OCI-M2 (cell line): ENCODE results near the gene EEPD1.
"Not testable (repeated sequence)": the region's sequence is repeated elsewhere in the genome, so short reads cannot be mapped to it uniquely, and the experiment has no call there.

ENCODE experiments used
- DNase-seq: peaks from one replicate; lab custom pipeline; 2025; ENCODE audit not compliant: unreplicated experiment; lab: John Stamatoyannopoulos, UW

The EEPD1 gene

DNA sequence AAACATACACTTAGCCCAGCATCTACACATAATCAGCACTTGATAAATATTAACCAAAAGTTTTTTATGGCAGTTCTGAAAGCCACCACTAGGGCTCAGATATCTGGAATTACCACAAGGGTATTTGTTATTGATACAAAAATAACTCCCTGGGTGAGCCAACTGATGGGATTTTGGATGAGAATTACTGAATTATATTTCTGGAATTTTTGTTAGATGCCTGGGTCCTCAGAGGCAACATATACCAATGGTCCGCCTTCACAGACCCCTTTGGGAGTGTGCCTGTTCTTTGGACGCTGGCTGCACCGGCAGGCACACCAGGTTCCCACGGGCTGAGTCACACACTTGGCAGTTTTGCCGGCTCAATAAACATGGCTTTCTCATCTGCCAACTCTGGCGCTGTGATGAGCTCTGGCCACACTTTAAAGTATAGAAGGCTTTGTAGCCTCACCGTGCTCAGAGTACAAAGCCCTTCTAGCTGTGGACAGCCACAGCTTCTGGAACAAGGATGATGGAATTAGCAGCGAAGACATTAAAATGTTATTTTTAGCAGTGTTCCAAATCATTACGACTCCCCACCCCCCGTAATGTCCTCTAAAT is 24.5 kb upstream of the EEPD1 start:
- no peak for DNase-seq

DNA sequence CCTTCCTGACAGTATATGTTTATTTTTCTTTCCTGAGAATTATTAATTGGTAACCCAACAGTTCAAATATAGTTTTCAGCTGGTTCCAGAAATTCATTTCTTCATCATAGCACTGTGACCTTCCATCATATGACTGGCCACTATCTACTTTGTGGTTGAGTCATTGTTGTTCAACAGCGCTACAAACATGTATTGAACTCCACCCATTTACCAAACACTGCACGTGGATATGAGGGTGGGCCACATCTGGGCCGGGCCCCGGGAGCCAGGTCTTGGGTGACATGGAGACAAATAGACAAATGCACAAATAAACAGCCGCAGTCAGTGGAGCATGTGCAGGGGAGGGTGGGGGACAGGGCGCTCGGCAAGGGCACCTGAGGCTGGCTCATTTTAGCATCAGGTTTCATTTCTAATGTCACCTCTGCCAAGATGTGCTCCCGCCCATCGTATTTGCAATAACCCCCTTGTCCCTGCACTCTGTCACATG is 24.0 kb upstream of the EEPD1 start:
- no peak for DNase-seq

DNA sequence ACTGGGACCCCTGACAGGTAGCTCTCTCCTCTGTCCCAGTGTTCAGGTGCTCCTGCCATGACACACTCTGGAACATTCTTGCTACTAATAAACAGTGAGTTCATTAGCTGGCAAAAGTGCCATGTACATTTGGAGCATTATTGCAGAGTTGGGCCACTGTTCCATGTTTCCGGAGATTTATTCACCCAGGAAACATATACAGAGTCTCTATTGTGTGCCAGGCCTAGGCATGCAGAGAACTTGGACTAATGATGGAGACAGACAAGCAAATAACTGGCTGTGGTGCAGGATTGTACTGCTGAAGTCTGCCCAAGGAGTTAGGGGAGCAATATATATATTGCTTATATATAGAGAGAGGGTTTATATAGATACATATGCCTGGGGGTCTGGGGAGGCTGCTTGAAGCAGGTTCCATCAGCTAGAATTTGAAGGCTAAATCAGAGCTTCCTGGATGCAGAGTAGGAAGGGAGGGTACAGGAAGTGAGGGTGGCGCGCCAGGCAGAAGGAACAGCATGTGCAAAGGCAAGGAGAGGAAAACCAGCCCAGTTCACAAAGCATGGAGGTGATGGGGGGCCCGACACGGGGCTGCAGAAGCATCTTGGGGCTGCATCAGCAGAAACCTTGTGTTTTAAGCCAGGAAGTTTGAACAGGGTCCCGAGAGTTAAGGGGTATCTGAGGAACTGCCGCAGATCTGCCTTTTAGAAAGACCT is 22.7 kb upstream of the EEPD1 start:
- no peak for DNase-seq

DNA sequence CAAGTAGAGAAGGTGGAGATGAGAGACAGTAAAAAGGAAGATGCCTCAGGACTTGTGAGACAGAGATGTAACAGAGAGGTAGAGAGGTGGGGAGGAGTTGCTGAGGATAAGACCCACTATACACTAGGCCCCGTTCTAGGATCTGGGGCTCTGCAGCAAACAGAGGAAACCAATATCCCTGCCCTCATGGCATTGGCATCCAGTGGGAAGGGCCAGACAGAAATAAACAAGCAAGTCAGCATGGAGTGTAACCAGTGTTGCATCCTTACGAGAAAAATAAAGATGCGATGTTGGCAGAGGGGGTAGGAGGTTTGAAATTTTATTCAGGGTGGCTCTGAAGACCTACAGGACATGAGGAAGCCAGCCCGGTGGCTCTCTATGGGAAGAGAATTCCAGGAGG is 22.0 kb upstream of the EEPD1 start:
- DNase-seq = no peak

DNA sequence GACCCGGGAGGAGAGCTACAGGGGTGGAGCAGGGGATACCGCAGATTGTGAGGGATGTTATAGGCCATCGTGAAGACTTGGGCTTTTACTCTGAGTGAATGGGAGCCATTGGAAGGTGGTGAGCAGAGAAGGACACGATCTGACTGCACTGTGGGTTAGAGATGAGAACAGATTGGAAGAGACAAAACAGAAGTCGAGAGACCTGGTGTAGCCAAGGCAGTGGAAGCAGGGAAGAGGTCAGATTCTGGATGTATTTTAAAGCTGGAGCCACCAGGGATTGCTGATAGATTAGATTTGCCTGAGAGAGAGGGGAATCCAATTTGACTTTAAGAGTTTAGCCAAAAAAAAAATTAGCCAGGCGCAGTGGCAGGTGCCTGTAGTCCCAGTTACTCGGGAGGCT is 21.6 kb upstream of the EEPD1 start:
- no peak for DNase-seq

DNA sequence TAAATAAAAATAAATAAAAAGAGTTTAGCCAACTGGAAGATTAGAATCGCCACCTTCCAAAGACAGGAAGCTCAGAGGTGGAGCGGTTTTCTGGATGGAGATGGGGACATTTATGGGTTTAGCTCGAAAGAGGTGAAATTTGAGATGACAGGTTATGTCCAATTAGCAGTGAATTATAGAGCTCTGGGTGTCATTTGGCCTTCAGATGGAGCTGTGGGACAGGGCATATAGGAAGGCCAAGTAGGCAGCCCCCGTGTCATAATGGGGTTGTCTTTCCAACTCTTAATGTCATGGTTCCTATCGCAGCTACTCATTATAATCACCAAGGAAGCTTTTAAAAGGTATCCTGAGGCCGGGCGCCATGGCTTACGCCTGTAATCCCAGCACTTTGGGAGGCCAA is 21.0 kb upstream of the EEPD1 start:
- no peak for DNase-seq

DNA sequence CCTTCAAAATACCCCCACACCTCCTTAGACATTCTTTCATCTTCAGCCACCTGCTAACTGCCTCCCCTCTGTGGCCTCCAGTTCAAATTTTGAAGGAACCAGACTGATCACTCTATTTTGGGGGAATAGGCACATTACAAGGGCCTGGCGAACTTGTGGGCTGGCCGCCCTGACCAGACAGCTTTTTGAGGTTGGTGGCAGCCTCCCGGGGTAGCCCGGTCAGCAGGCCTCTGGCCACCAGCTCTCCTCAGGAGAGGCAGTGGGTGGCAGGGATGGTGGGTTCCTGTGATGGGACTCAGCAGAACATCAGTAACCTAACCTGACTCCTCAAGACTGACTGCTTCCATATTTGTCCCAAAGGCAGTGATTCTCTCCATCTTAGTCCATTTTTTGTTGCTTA is 17.4 kb upstream of the EEPD1 start:
- DNase-seq = no peak

DNA sequence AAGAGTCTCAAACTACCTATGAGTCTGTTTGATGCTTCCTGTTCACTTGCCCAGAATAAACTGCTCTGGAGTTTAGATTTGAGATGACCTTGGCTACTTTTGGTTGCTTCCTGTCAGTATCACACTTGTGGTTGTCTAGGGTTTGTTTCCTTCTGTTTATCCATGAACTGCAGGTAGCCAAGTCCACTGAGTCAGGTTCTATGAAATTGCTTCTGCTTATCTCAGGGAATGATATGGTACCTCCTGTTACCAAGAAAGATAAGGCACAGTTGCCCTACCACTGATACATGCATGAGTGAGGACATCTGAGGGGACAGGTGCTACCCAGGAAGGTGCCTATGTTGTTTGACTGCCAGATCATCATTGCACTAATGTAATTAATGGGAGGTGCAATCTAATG is 15.8 kb upstream of the EEPD1 start:
- DNase-seq = no peak

DNA sequence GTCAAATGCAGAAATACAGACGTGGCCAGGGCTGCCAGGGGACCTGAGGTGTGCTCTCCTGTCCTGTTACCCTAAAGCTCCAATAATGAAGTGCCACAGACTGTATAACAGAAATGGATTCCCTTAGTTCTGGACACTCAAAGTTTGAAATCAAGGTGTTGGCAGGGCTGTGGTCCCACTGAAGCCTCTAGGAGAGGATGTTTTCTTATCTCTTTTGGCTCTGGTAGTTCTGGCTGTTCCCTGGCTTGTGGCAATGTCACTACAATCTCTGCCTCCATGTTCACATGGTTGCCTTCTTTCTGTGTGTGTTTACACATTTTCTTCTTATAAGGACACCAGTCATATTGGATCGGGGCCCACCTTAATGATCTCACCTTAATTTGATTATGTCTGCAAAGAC is 15.3 kb upstream of the EEPD1 start:
- no peak for DNase-seq

DNA sequence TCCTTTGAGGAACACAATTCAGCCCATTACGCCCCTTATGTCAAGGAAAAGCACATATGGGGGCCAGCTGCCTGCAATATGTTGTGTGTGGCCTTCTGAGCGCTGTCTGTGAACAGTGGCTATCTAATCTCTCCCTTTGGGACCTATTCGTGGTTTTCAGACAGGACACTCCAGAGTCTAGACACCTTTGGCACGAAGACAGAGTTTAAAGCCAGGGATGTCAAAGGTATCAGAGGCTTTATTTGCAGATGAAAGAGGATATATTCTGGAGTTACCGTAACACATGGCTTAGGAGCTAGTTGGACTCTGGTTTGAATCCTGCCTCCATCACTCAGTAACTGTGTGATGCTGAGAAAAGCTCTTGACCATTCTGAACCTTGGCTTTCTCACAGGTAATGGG is 14.8 kb upstream of the EEPD1 start:
- no peak for DNase-seq

DNA sequence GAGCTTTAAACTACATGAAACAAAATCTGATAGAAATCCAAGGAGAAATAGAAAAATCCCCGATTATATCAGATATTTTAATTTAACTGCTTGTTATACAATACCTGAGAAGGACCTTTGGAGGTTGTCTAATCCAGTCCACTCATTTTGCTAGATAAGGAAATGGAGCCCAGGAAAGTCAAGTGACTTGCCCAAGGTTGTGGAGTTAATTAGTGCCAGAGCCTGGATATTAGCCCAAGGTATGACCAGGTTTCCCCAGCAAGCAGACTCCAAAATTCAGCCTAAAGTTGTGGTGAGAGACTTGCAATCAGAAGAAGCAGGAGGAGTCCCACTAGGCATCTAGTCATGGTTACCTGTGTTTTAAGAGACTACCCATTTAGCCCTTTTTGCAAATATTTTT is 11.7 kb upstream of the EEPD1 start:
- no peak for DNase-seq

DNA sequence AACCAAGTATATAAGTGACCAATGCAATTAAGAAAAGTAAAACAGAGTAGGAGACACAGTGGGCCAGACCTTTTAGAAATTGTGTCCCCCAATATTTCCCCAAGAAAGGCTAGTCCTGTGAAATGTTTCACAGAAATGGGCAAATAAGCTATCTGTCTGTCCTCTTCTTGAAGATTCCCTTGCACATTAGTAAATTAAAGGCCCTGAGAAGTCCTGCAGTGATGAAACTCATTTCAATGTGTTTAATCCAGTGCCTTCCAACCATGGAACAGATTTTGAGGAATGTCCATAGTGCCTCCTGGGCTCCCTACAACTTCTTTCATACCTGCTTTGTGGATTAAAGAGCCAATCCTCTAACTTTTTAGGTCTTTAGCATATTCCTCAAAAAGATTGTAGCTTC is 11.2 kb upstream of the EEPD1 start:
- DNase-seq = no peak

DNA sequence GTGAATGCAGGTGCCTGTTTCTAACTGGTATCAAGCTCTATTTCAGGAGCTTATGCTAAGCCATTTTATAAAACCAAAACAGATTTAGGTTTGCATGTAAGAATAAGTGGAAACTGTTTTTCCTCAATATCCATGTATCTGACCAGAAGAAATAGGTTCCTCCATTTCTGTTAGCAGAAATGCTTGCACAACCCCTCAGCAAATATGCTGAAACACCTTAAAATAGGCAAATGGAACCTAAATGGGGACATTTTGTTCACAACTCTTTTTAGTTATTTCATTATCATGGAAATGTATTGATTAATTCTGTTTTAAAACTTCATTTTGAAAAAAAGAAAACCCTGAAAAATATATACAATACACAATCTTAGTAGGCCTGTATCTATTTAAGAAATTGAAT is 8.9 kb upstream of the EEPD1 start:
- DNase-seq = no peak

DNA sequence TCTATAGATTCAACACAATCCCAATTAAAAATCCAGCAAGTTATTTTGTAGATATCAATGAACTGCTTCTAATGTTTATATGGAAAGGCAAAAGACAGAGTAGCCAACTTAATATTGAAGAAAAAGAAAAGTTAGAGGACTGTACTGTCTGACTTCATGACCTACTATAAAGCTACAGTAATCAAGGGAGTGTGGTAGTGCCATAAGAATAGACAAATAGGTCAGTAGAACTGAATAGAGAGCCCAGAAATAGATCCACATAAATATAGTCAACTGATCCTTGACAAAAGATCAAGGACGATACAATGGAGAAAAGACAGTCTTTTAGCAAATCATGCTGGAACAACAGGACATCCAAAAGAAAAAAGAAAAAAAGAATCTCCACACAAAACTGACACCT is 7.4 kb upstream of the EEPD1 start:
- DNase-seq = no peak

DNA sequence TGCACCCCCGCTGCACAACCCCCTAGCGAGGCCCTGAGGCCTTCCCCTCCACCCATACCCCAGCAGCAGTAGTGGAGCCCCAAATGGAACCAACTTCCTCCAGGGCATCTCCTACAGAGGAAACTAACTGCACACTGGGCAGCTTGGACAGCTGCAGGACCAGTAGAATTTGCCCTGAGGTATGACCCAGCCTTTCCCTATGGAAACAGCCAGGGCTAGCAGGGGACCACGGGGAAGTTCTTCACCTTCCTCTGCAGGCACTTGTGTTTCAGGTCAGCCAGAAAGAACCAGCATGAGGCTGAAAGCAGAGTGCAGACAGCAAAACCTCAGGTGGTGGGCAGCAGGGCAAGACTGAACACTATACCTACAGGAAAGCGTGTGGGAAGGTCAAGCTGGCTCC is 5.7 kb upstream of the EEPD1 start:
- no peak for DNase-seq

DNA sequence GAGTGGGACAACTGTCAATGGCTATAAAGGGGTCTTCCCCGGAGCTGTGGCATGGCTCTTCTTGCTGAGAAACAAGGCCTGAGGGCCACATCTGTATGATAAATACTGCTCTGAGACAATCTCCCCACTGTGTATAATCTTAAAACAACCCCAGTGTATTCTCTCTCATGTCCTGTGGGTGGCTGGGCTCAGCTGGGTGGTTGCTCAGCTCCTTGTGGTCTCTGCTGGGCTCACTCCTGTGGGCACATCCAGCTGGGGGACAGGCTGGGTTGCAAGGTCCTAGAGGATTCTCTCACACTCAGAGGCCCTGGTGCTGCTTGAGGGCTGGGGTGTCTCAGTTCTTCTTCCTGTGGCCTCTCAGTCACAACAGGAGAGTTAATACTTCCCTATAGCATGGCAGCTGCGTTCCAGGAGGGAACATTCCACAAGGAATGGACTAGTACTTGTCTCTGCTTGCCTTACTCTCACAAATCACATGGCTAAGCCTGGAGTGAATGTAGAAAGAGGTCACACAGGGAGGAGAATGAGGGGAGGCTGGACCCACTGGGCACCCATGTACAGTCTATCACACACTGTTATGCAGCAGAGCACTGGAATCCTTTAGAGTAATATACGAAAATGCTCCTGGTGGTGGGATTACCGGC is 4.5 kb upstream of the EEPD1 start:
- DNase-seq = no peak

DNA sequence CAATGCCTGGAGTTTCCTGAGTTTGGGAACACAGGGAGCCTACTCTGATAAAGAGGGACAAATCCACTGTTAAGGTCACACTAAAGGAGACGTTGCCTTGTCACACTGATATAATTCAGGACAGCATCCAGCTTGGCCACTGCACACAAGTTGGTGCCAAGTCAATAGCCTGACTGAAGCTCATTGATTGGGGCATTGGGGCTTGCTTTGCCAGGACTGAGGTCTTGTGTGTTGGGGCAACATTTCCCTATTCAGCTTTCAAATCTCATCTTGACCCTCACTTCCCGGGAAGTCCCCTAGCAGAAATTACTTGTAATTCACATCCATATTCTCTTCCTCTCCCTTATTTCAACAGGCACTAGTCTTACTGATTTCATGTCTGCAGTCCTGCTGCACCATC is 3.8 kb upstream of the EEPD1 start:
- not testable (repeated sequence) for DNase-seq

DNA sequence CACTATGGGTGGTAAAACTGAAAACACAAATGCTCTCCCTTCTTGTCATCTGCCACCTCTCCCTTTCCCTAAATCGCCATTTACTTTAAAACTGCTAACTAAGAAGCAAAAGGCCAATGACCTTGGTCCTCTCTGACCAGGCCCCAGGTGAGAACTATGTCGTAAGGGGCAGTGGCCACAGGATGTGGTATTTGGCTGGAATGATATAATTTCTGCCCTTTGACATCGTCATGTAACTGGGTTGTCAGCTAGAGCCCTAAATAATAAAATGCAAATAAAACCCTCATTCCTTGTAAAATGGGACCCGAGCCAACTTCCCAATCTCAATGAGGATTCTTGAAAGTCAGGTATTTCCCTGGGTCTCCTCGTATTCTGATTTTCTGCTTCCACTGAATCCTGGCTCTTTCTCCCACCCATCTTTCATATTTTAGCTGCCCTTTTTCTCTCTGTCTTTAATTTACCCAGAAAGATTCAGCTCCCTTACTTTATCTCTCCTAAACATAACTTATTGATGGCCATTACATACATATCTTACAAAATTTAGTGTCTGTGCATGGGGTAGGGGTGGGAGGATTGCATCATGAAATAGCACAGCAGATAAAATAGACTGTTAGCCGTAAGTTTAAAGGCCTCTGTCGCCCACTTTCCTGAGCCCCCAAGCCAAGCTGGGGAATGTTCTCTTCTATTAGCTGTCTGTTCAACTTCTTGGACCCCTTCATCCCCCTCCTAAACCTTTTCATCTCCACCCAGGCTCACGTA is 3.2 kb upstream of the EEPD1 start:
- DNase-seq = no peak

DNA sequence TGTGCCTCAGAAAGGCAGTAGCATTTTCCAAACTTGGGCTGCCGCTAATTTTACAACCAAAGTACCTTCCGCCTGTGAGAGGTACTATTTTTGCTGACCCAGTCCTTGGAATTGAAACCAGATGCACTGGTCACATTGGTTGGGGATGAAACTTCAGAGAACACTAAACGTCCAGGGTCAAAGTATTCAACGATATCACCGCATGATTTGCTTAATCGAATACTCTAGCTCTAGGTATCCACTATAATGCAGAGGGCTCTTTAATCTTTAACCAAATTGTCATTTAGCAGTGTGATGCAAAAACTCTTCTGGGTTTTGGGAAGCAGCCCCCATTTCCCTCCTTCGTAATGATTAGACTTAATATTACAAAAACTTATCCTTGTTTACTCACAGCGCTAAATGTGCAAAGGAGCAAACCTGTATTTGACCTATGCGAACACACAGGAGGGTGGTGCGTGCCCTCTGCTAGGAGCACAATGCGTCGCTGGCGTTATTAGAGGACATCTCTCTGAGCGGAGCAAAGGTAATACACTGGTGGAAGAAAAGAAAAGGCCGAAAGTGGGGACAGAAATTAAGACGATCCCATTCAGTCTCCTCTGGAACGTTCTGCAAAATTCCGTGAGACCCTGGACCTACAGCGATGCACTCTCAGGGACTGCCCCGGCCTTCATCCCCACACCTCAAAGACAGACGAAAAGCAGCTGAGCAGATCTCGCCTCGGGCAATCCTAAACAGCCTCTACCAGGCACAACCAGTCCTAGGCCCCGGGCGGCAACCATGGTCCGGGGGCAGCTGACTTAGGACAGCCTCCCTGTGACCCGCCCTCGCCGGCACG is 916 bp upstream of the EEPD1 start:
- DNase-seq = no peak

DNA sequence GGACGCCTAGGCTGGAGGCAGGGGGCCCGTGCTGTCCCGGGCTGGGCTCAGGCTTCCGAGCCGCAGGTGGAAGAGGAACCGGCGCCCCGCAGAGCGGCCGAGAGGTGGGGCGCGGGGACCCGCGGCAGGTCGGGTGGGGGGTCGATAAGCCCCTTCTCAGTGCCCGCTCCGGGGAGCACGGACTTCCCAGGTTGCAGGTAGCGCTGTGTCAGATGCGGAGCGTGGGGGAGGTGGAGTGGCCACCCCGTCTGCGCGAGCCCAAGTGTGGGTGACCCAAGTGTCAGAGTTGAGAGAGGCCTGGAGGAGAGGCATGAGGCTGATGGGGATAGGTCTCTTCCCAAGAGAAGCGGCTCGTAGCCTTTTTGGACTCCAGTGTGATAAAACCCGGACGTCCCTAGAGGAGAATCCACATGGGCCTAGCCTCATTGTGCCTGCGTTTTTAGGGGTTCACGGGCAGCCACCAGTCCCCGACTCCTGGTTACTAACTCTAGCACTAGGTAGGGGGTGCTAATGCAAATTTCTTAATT is 580 bp downstream of the EEPD1 start:
- DNase-seq = no peak
